OCI-LY1 (cell line): ENCODE data around the gene PCDHB2.
"Not testable (repeated sequence)": the region's sequence is repeated elsewhere in the genome, so short reads cannot be mapped to it uniquely, and the experiment has no call there.

ENCODE experiments used
- H2AFZ ChIP-seq: fragments of 200-600 bp; sonication (generic), shearing (Covaris generic); 2 replicates; pipeline ENCODE4 v1.6.0; 2014; ENCODE audit warnings: antibody characterized with exemption, mild to moderate bottlenecking, low read length
- H3F3A ChIP-seq: fragments of 200-600 bp; sonication (generic), shearing (Covaris generic); 2 replicates; pipeline ENCODE4 v1.6.0; 2014; ENCODE audit warnings: mild to moderate bottlenecking, antibody characterized with exemption, low read length, moderate library complexity; ENCODE audit not compliant: insufficient read depth
- H3K27ac ChIP-seq: fragments of 200-600 bp; sonication (generic); 2 replicates; pipeline ENCODE4 v1.5.1; 2014; ENCODE audit warnings: low read length, mixed run types, mild to moderate bottlenecking, low read depth; ENCODE audit not compliant: poor library complexity, severe bottlenecking
- H3K27me3 ChIP-seq: fragments of 200-600 bp; sonication (generic); 2 replicates; pipeline ENCODE4 v1.6.0; 2014; ENCODE audit warnings: antibody characterized with exemption, mild to moderate bottlenecking, low read length, moderate library complexity; ENCODE audit not compliant: insufficient read depth
- H3K36me3 ChIP-seq: fragments of 200-600 bp; sonication (generic); 2 replicates; pipeline ENCODE4 v1.6.1; 2014; ENCODE audit warnings: mild to moderate bottlenecking, antibody characterized with exemption, low read length, moderate library complexity, mixed read lengths; ENCODE audit not compliant: insufficient read depth
- H3K4me1 ChIP-seq: fragments of 200-600 bp; sonication (generic); 2 replicates; pipeline ENCODE4 v1.5.1; 2014; ENCODE audit warnings: mild to moderate bottlenecking, low read length, moderate library complexity; ENCODE audit not compliant: insufficient read depth, severe bottlenecking
- H3K4me2 ChIP-seq: fragments of 200-600 bp; sonication (generic), shearing (Covaris generic); 2 replicates; pipeline ENCODE4 v1.6.1; 2014; ENCODE audit warnings: low read length
- H3K4me3 ChIP-seq: fragments of 200-600 bp; sonication (generic); 2 replicates; pipeline ENCODE4 v1.5.1; 2014; ENCODE audit warnings: low read length, low read depth, mild to moderate bottlenecking, mixed read lengths; ENCODE audit not compliant: poor library complexity, severe bottlenecking
- H3K79me2 ChIP-seq: fragments of 200-600 bp; shearing (Covaris generic); 2 replicates; pipeline ENCODE4 v1.6.1; 2016; ENCODE audit warnings: mixed run types, low read length, mixed read lengths; ENCODE audit not compliant: insufficient read depth
- H3K9ac ChIP-seq: fragments of 200-600 bp; sonication (generic), shearing (Covaris generic); 2 replicates; pipeline ENCODE4 v1.6.1; 2014; ENCODE audit warnings: mild to moderate bottlenecking, low read length, mixed read lengths
- H3K9me2 ChIP-seq: fragments of 200-600 bp; sonication (generic), shearing (Covaris generic); 2 replicates; pipeline ENCODE4 v1.6.1; 2014; ENCODE audit warnings: low read depth, mild to moderate bottlenecking, low read length, mixed read lengths
- H3K9me3 ChIP-seq: fragments of 200-600 bp; shearing (Covaris generic); 2 replicates; pipeline ENCODE4 v1.6.1; 2014; ENCODE audit warnings: low read length, mixed read lengths
- H4K20me1 ChIP-seq: fragments of 200-600 bp; sonication (generic), shearing (Covaris generic); 2 replicates; pipeline ENCODE4 v1.6.0; 2016; ENCODE audit warnings: mild to moderate bottlenecking, low read length; ENCODE audit not compliant: insufficient read depth
- EZH2 ChIP-seq: fragments of 200-600 bp; sonication (generic), shearing (Covaris generic); IDR thresholded peaks from 2 replicates; pipeline ENCODE4 v1.8.0; 2017; ENCODE audit warnings: borderline replicate concordance, mixed run types, mild to moderate bottlenecking, antibody characterized with exemption, low read length, moderate library complexity, mixed read lengths
- TF ChIP-seq, protein P1 (sequence below): fragments of 200-600 bp; sonication (generic), shearing (Covaris generic); IDR thresholded peaks from 2 replicates; pipeline ENCODE4 v1.5.1; 2017; ENCODE audit warnings: mild to moderate bottlenecking, antibody characterized with exemption, low read length, moderate library complexity, mixed read lengths

The PCDHB2 gene

DNA sequence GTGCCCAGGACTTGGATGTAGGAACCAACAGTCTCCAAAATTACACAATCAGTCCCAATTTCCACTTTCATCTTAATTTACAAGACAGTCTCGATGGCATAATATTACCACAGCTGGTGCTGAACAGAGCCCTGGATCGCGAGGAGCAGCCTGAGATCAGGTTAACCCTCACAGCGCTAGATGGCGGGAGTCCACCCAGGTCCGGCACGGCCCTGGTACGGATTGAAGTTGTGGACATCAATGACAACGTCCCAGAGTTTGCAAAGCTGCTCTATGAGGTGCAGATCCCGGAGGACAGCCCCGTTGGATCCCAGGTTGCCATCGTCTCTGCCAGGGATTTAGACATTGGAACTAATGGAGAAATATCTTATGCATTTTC, 837 bp downstream of the PCDHB2 start:
- Histone ChIP-seq H3K4me3 (no peak overlapping the region), H3K9me3 (no peaks in the 10 kb centered on the region), H4K20me1 (no peaks in the 10 kb centered on the region), H2AFZ (no peak overlapping the region), H3K9ac (no peak overlapping the region), H3K4me1 (no peaks in the 10 kb centered on the region), H3K27ac (no peak overlapping the region), H3K79me2 (no peaks in the 10 kb centered on the region), H3K27me3 (no peaks in the 10 kb centered on the region), H3F3A (no peaks in the 10 kb centered on the region), H3K4me2 (no peak overlapping the region), H3K9me2 (no peaks in the 10 kb centered on the region), H3K36me3 (no peaks in the 10 kb centered on the region)
- TF ChIP-seq EZH2 = no peak
- TF ChIP-seq, protein P1, sequence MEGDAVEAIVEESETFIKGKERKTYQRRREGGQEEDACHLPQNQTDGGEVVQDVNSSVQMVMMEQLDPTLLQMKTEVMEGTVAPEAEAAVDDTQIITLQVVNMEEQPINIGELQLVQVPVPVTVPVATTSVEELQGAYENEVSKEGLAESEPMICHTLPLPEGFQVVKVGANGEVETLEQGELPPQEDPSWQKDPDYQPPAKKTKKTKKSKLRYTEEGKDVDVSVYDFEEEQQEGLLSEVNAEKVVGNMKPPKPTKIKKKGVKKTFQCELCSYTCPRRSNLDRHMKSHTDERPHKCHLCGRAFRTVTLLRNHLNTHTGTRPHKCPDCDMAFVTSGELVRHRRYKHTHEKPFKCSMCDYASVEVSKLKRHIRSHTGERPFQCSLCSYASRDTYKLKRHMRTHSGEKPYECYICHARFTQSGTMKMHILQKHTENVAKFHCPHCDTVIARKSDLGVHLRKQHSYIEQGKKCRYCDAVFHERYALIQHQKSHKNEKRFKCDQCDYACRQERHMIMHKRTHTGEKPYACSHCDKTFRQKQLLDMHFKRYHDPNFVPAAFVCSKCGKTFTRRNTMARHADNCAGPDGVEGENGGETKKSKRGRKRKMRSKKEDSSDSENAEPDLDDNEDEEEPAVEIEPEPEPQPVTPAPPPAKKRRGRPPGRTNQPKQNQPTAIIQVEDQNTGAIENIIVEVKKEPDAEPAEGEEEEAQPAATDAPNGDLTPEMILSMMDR = no peak

DNA sequence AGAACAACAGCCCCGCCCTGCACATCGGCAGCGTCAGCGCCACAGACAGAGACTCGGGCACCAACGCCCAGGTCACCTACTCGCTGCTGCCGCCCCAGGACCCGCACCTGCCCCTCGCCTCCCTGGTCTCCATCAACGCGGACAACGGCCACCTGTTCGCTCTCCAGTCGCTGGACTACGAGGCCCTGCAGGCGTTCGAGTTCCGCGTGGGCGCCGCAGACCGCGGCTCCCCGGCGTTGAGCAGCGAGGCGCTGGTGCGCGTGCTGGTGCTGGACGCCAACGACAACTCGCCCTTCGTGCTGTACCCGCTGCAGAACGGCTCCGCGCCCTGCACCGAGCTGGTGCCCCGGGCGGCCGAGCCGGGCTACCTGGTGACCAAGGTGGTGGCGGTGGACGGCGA, 1.8 kb downstream of the PCDHB2 start:
- H3K9me3 ChIP-seq, H3F3A ChIP-seq, H3K4me2 ChIP-seq, H3K9me2 ChIP-seq, H3K4me1 ChIP-seq, H3K4me3 ChIP-seq, H4K20me1 ChIP-seq, H2AFZ ChIP-seq, H3K27ac ChIP-seq, H3K36me3 ChIP-seq, H3K27me3 ChIP-seq, H3K79me2 ChIP-seq, H3K9ac ChIP-seq: not testable (repeated sequence)

DNA sequence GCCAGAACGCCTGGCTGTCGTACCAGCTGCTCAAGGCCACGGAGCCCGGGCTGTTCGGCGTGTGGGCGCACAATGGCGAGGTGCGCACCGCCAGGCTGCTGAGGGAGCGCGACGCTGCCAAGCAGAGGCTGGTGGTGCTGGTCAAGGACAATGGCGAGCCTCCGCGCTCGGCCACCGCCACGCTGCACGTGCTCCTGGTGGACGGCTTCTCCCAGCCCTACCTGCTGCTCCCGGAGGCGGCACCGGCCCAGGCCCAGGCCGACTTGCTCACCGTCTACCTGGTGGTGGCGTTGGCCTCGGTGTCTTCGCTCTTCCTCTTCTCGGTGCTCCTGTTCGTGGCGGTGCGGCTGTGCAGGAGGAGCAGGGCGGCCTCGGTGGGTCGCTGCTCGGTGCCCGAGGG, 2.2 kb downstream of the PCDHB2 start:
- not testable (repeated sequence) for H3K27me3 ChIP-seq, H3K4me2 ChIP-seq

DNA sequence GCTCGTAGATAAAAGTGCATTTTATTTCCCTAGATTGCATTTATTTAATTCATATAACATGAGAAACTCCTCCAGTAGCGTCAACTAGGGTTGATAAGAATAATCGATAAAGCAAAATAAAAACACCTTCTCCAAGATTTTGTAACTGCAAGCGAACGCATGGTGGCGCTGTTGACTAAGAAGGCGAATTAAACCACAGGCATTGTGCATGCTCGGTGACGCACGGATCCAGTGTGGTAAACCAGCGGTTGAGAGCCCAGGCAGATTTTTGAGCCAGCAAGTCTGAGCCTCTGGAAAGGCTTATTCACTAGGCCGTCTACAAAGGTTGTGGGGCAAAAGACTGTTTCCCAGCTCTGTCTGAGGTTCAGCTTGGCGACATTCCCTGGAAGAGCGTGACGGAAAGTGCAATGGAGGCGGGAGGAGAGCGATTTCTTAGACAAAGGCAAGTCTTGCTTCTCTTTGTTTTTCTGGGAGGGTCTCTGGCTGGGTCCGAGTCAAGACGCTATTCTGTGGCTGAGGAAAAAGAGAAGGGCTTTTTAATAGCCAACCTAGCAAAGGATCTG, 5.9 kb downstream of the PCDHB2 start, which contains the start of gene PCDHB3:
Gene PCDHB3 (plus strand): TSS at position 231 of the 563 bp plus-strand sequence. CDS start 177 bp downstream, at position 408.
- Histone ChIP-seq H3K27ac (no peak within 1 kb of the TSS), H3K9me3 (no peaks in the 10 kb centered on the region), H4K20me1 (no peaks in the 10 kb centered on the region), H3K9ac (no peak within 1 kb of the TSS), H3K9me2 (no peaks in the 10 kb centered on the region), H3F3A (no peaks in the 10 kb centered on the region), H3K4me1 (no peaks in the 10 kb centered on the region), H3K36me3 (no peaks in the 10 kb centered on the region), H3K4me2 (no peak within 1 kb of the TSS), H3K27me3 (no peaks in the 10 kb centered on the region), H3K4me3 (no peak within 1 kb of the TSS), H3K79me2 (no peaks in the 10 kb centered on the region), H2AFZ (no peak within 1 kb of the TSS)
- no peak for TF ChIP-seq EZH2
- TF ChIP-seq, protein P1 = peak; percentile 74

More for the DNA sequence above, 2.2 kb downstream of the PCDHB2 start:
- H4K20me1 ChIP-seq, H3K9ac ChIP-seq, H2AFZ ChIP-seq, H3K9me2 ChIP-seq, H3K9me3 ChIP-seq, H3K4me1 ChIP-seq, H3F3A ChIP-seq, H3K36me3 ChIP-seq, H3K79me2 ChIP-seq, H3K4me3 ChIP-seq, H3K27ac ChIP-seq: not testable (repeated sequence)
